Mucosa of rectum (tissue), 2 donors: Measurements from ENCODE around the gene ANO2.

Source experiments
- H3K27ac ChIP-seq, 2 donors: one replicate each; pipeline ENCODE4 v1.7.0; 2013; ENCODE audit warnings: inconsistent platforms in 2 of 2, low read depth in 2 of 2, low read length in 2 of 2
- H3K27me3 ChIP-seq, 2 donors: one replicate each; pipeline ENCODE4 v1.7.0; 2013; ENCODE audit warnings: low read length in 2 of 2; ENCODE audit not compliant: control insufficient read depth in 2 of 2, insufficient read depth in 2 of 2
- H3K36me3 ChIP-seq, 2 donors: one replicate each; pipeline ENCODE4 v1.7.0; 2013; ENCODE audit warnings: low read length in 2 of 2; ENCODE audit not compliant: control insufficient read depth in 2 of 2, insufficient read depth in 2 of 2
- H3K4me1 ChIP-seq, 2 donors: one replicate each; pipeline ENCODE4 v1.7.0; 2013; ENCODE audit warnings: low read length in 2 of 2, mild to moderate bottlenecking in 1 of 2; ENCODE audit not compliant: control insufficient read depth in 2 of 2, insufficient read depth in 2 of 2
- H3K4me3 ChIP-seq, 2 donors: one replicate each; pipeline ENCODE4 v1.7.0; 2013; ENCODE audit warnings: low read length in 2 of 2
- H3K9ac ChIP-seq, 2 donors: one replicate each; pipeline ENCODE4 v1.7.0; 2013; ENCODE audit warnings: low read length in 2 of 2, low read depth in 1 of 2, mild to moderate bottlenecking in 1 of 2
- H3K9me3 ChIP-seq, 2 donors: one replicate each; pipeline ENCODE4 v1.7.0; 2013; ENCODE audit warnings: low read length in 2 of 2; ENCODE audit not compliant: control insufficient read depth in 2 of 2
- donor health status: healthy.
- donor health status: Normal muscosa, but diverticular disease.

The ANO2 gene

GRCh38 chr12:5787828-5788227, 157.2 kb downstream of the ANO2 start:
- Histone ChIP-seq H3K9ac (no peak overlapping the region), H3K36me3 (no peaks in the 10 kb centered on the region), H3K4me1 (no peaks in the 10 kb centered on the region), H3K27me3 (peaks cover 0 to 6% of the 10 kb centered on the region in 2 donors), H3K4me3 (no peak overlapping the region), H3K27ac (no peak overlapping the region), H3K9me3 (no peaks in the 10 kb centered on the region)

- Histone ChIP-seq H3K9ac (no peak overlapping the region), H3K27me3 (peaks cover 0 to 3% of the 10 kb centered on the region in 2 donors), H3K36me3 (no peaks in the 10 kb centered on the region), H3K4me3 (no peak overlapping the region), H3K27ac (no peak overlapping the region), H3K4me1 (no peaks in the 10 kb centered on the region), H3K9me3 (no peaks in the 10 kb centered on the region)
These were observed 159.5 kb downstream of the ANO2 start for GRCh38 chr12:5785601-5786000.

- Histone ChIP-seq H3K27me3 (no peaks in the 10 kb centered on the region), H3K36me3 (no peaks in the 10 kb centered on the region), H3K27ac (no peak overlapping the region), H3K4me3 (no peak overlapping the region), H3K9ac (no peak overlapping the region), H3K4me1 (no peaks in the 10 kb centered on the region), H3K9me3 (no peaks in the 10 kb centered on the region)
These were observed 160.5 kb downstream of the ANO2 start for GRCh38 chr12:5784462-5785130.

- Histone ChIP-seq H3K9me3 (no peaks in the 10 kb centered on the region), H3K4me3 (no peak overlapping the region), H3K36me3 (no peaks in the 10 kb centered on the region), H3K27me3 (no peaks in the 10 kb centered on the region), H3K4me1 (no peaks in the 10 kb centered on the region), H3K27ac (no peak overlapping the region), H3K9ac (no peak overlapping the region)
These were observed 161.7 kb downstream of the ANO2 start for GRCh38 chr12:5783289-5783920.

- Histone ChIP-seq H3K36me3 (no peaks in the 10 kb centered on the region), H3K27me3 (no peaks in the 10 kb centered on the region), H3K27ac (no peak overlapping the region), H3K9me3 (no peaks in the 10 kb centered on the region), H3K9ac (no peak overlapping the region), H3K4me1 (no peaks in the 10 kb centered on the region), H3K4me3 (no peak overlapping the region)
These were observed 164.5 kb downstream of the ANO2 start for GRCh38 chr12:5780536-5780935.

- Histone ChIP-seq H3K4me1 (no peaks in the 10 kb centered on the region), H3K4me3 (no peak overlapping the region), H3K9ac (no peak overlapping the region), H3K9me3 (no peaks in the 10 kb centered on the region), H3K36me3 (no peaks in the 10 kb centered on the region), H3K27ac (no peak overlapping the region), H3K27me3 (no peaks in the 10 kb centered on the region)
These were observed 165.7 kb downstream of the ANO2 start for GRCh38 chr12:5779401-5779800.

GRCh38 chr12:5778821-5779220, 166.2 kb downstream of the ANO2 start:
- Histone ChIP-seq H3K36me3 (no peaks in the 10 kb centered on the region), H3K4me3 (no peak overlapping the region), H3K9me3 (no peaks in the 10 kb centered on the region), H3K9ac (no peak overlapping the region), H3K4me1 (no peaks in the 10 kb centered on the region), H3K27me3 (no peaks in the 10 kb centered on the region), H3K27ac (no peak overlapping the region)

GRCh38 chr12:5777451-5777850, 167.6 kb downstream of the ANO2 start:
- H3K27ac ChIP-seq: no peak overlapping the region
- no peaks in the 10 kb centered on the region for H3K4me1 ChIP-seq
- H3K36me3 ChIP-seq: no peaks in the 10 kb centered on the region
- no peak overlapping the region for H3K4me3 ChIP-seq
- H3K27me3 ChIP-seq: no peaks in the 10 kb centered on the region
- H3K9ac ChIP-seq: no peak overlapping the region
- H3K9me3 ChIP-seq: no peaks in the 10 kb centered on the region

- Histone ChIP-seq H3K9ac (no peak overlapping the region), H3K4me1 (no peaks in the 10 kb centered on the region), H3K27me3 (no peaks in the 10 kb centered on the region), H3K27ac (no peak overlapping the region), H3K9me3 (no peaks in the 10 kb centered on the region), H3K36me3 (no peaks in the 10 kb centered on the region), H3K4me3 (no peak overlapping the region)
These were observed 169.0 kb downstream of the ANO2 start for GRCh38 chr12:5776091-5776490.

GRCh38 chr12:5773550-5773949, 171.5 kb downstream of the ANO2 start:
- no peaks in the 10 kb centered on the region for H3K36me3 ChIP-seq
- H3K9me3 ChIP-seq: no peaks in the 10 kb centered on the region
- no peak overlapping the region for H3K9ac ChIP-seq
- H3K27me3 ChIP-seq: no peaks in the 10 kb centered on the region
- no peak overlapping the region for H3K27ac ChIP-seq
- H3K4me3 ChIP-seq: no peak overlapping the region
- peaks cover 0 to 5% of the 10 kb centered on the region in 2 donors for H3K4me1 ChIP-seq
